ENCODE data around the gene PTGR3. TPM values are rescaled to one million over a fixed set of nuclear protein-coding genes. Genes with fewer than 3 reads are reported as not detected.

The PTGR3 gene
- total and polyA plus RNA-seq, 2 of the 8 experiments (the other 6 are each of a cell fraction or from before 2014, with no cell fraction given) = 2.0 to 3.6 TPM

GRCh38 chr18:75163736-75164135 lies 45.2 kb downstream of the PTGR3 start:
- WGBS, 2 experiments (ENCODE audit: extremely low coverage in 1 of 2, insufficient coverage in 1 of 2, insufficient read length in 1 of 2, insufficient replicate concordance in 2 of 2, low coverage in 1 of 2, low lambda C conversion rate in 2 of 2, missing lambda C conversion rate in 1 of 2) = 86% methylated on average over 4 of the region's 4 CpGs; no CpG with 5 or more reads in 1 of the 2 experiments
- Histone ChIP-seq H3K27me3 (replicated peaks in 1 of 4; ENCODE audit: control insufficient read depth in 3 of 4, extremely low read depth in 1 of 4, insufficient read depth in 3 of 4, low read length in 3 of 4) (no peaks in the 10 kb centered on the region), H4K91ac (replicated peaks; ENCODE audit: insufficient read length, low read length) (no peak overlapping the region), H3K79me1 (ENCODE audit: low read depth, low read length) (no peaks in the 10 kb centered on the region), H3K4me2 (ENCODE audit: insufficient read depth in 1 of 2, low read depth in 2 of 2, low read length in 2 of 2) (no peak overlapping the region), H3K18ac (ENCODE audit: extremely low read depth, low read length) (no peak overlapping the region), H3K56ac (replicated peaks; ENCODE audit: insufficient read length, low read depth, low read length) (no peak overlapping the region), H2AFZ (ENCODE audit: low read length) (no peak overlapping the region), H3K9ac (replicated peaks in 1 of 4; ENCODE audit: extremely low read depth in 1 of 4, low read depth in 3 of 4, low read length in 3 of 4) (no peak overlapping the region), H4K20me1 (replicated peaks in 1 of 2; ENCODE audit: control insufficient read depth in 1 of 2, insufficient read depth in 2 of 2, low read length in 2 of 2) (no peaks in the 10 kb centered on the region), H3K23me2 (ENCODE audit: low read depth, low read length) (no peaks in the 10 kb centered on the region), H3K4me3 (ENCODE audit: extremely low read depth in 1 of 4, insufficient read depth in 2 of 4, low read depth in 3 of 4, low read length in 4 of 4) (no peak overlapping the region), H4K5ac (ENCODE audit: insufficient read length, low read depth, low read length) (no peak overlapping the region), H3K79me2 (ENCODE audit: control insufficient read depth in 1 of 2, insufficient read depth in 2 of 2, low read length in 2 of 2) (no peaks in the 10 kb centered on the region), H2BK12ac (ENCODE audit: low read depth, low read length) (no peak overlapping the region), H3K4ac (replicated peaks; ENCODE audit: insufficient read length, low read depth, low read length) (no peak overlapping the region), H3K27ac (ENCODE audit: low read depth, low read length) (no peak overlapping the region), H3K4me1 (replicated peaks in 1 of 4; ENCODE audit: control insufficient read depth in 3 of 4, insufficient read depth in 4 of 4, low read length in 3 of 4) (0 out of 7 replicates have a peak, but pooled peaks cover 0 to 2% (median 0%) of the 10 kb centered on the region in 4 experiments), H4K8ac (ENCODE audit: extremely low read depth, insufficient read depth, low read length) (no peak overlapping the region), H2BK120ac (replicated peaks; ENCODE audit: low read depth, low read length) (no peak overlapping the region), H2BK5ac (ENCODE audit: low read depth, low read length) (no peak overlapping the region), H2AK5ac (ENCODE audit: low read depth, low read length) (no peak overlapping the region), H3K9me3 (ENCODE audit: insufficient read depth in 2 of 2, low read depth in 1 of 2, low read length in 1 of 2) (no peaks in the 10 kb centered on the region), H2BK15ac (ENCODE audit: low read length) (no peak overlapping the region), H3K23ac (ENCODE audit: insufficient read length) (no peak overlapping the region), H2BK20ac (ENCODE audit: low read length) (no peak overlapping the region), H3K36me3 (ENCODE audit: control insufficient read depth in 2 of 4, insufficient read depth in 4 of 4, low read length in 3 of 4) (no peaks in the 10 kb centered on the region), H3K14ac (ENCODE audit: insufficient read length) (no peak overlapping the region)
- ChIA-PET POLR2A (ENCODE audit: partially characterized antibody) (no interaction called here), CTCF (ENCODE audit: partially characterized antibody) (interaction anchor here (1.4 kb wide), 2 partner anchors 12 to 344 kb away, joined by 3 read pairs; no protein-coding TSS in a partner anchor)
- DNase-seq (ENCODE audit: low read depth in 1 of 2, low spot score in 2 of 2) = no peak
- TF ChIP-seq E2F6 (IDR thresholded peaks at IDR 0.05) (no peak), TCF12 (IDR thresholded peaks at IDR 0.05; ENCODE audit: low read depth, low read length) (no peak), SAP30 (IDR thresholded peaks at IDR 0.05; ENCODE audit: insufficient read depth, insufficient replicate concordance, low read length) (no peak), BACH1 (IDR thresholded peaks at IDR 0.05; ENCODE audit: low read length) (no peak), CTBP2 (IDR thresholded peaks at IDR 0.05; ENCODE audit: borderline replicate concordance, insufficient read depth, insufficient read length, low read length) (no peak), EGR1 (IDR thresholded peaks at IDR 0.05; ENCODE audit: borderline replicate concordance, low read depth, low read length) (no peak), MAX (IDR thresholded peaks at IDR 0.05) (no peak), CBX5 (IDR thresholded peaks at IDR 0.05; ENCODE audit: low read depth, low read length) (no peak), CHD2 (IDR thresholded peaks at IDR 0.05; ENCODE audit: low read length) (no peak), NRF1 (IDR thresholded peaks at IDR 0.05; ENCODE audit: low read depth, low read length) (no peak), BRCA1 (IDR thresholded peaks at IDR 0.05; ENCODE audit: low read depth, low read length) (no peak), SIRT6 (IDR thresholded peaks at IDR 0.05; ENCODE audit: low read length) (no peak), ZNF274 (IDR thresholded peaks at IDR 0.05; ENCODE audit: borderline replicate concordance, extremely low read depth, low read length) (no peak), JUND (IDR thresholded peaks at IDR 0.05; ENCODE audit: low read length) (no peak)
- FAIRE-seq = no peak

Data from H1 (cell line).